Spleen (tissue), 11 donors: ENCODE measurements around the gene HAGH. TPM values are rescaled to one million over a fixed set of nuclear protein-coding genes. Genes with fewer than 3 reads are reported as not detected.

Source experiments
- DNase-seq: peaks from one replicate; pipeline ENCODE4 v3.0.0-alpha.2; 2020
- H3K27ac ChIP-seq, 8 donors: fragments of 200-600 bp; sonication (generic) in 7 of 8; 1 replicate in 4 of 8; 2 replicates in 4 of 8; pipeline versions ENCODE4 v1.5.0 to v1.8.0; 2016 to 2021; ENCODE audit warnings: inconsistent platforms in 4 of 8, mild to moderate bottlenecking in 4 of 8, moderate library complexity in 1 of 8
- H3K27me3 ChIP-seq, 7 donors: fragments of 200-600 bp; sonication (generic) in 6 of 7; replicated peaks in 1 of 7; 1 replicate in 4 of 7; 2 replicates in 3 of 7; pipeline versions ENCODE4 v1.5.0 to v1.8.0; 2016 to 2021; ENCODE audit warnings: inconsistent platforms in 3 of 7, mild to moderate bottlenecking in 1 of 7
- H3K36me3 ChIP-seq, 6 donors: fragments of 200-600 bp; sonication (generic) in 5 of 6; 1 replicate in 4 of 6; 2 replicates in 2 of 6; pipeline versions ENCODE4 v1.5.0 to v1.8.0; 2016 to 2021; ENCODE audit warnings: inconsistent platforms in 2 of 6
- H3K4me1 ChIP-seq, 6 donors: fragments of 200-600 bp; sonication (generic) in 5 of 6; 1 replicate in 3 of 6; 2 replicates in 3 of 6; pipeline versions ENCODE4 v1.5.0 to v1.8.0; 2016 to 2021; ENCODE audit warnings: inconsistent platforms in 3 of 6
- H3K4me3 ChIP-seq, 8 donors: fragments of 200-600 bp; sonication (generic) in 7 of 8; 1 replicate in 4 of 8; 2 replicates in 4 of 8; pipeline versions ENCODE4 v1.5.0 to v1.8.0; 2016 to 2021; ENCODE audit warnings: inconsistent platforms in 4 of 8, mild to moderate bottlenecking in 4 of 8, moderate library complexity in 2 of 8
- H3K9me3 ChIP-seq, 8 donors: fragments of 200-600 bp; sonication (generic) in 7 of 8; 1 replicate in 4 of 8; 2 replicates in 4 of 8; pipeline versions ENCODE4 v1.5.0 to v1.8.0; 2016 to 2021; ENCODE audit warnings: inconsistent platforms in 4 of 8
- CTCF ChIP-seq, 11 experiments: fragments of 200-600 bp in 7 of 11; fragments of 450-650 bp in 4 of 11; sonication (generic) in 4 of 11; IDR thresholded peaks in 8 of 11; conservative IDR thresholded peaks in 3 of 11; 1 replicate in 7 of 11; 2 replicates in 4 of 11; pipeline versions ENCODE4 v1.4.0 to v1.8.0; 2016 to 2021; ENCODE audit warnings: antibody characterized with exemption in 11 of 11, inconsistent platforms in 4 of 11, mild to moderate bottlenecking in 1 of 11
- POLR2A ChIP-seq, 3 donors: fragments of 450-650 bp; IDR thresholded peaks; one replicate each; pipeline ENCODE4 v1.5.1; 2017; ENCODE audit warnings: antibody characterized with exemption in 3 of 3, mild to moderate bottlenecking in 1 of 3
- POLR2AphosphoS5 ChIP-seq, 3 donors: sonication (generic); formaldehyde crosslinking; IDR thresholded peaks; one replicate each; pipeline ENCODE4 v1.5.1; 2017; ENCODE audit warnings: antibody characterized with exemption in 3 of 3
- WGBS, 5 donors: extraction: QIAGEN DNeasy Blood & Tissue Kit in 3 of 5; methylation state at CpG; one replicate each; pipeline versions ENCODE4 v1.1.5 to v1.1.7; 2013 to 2018; 5-methylcytosine and 5-hydroxymethylcytosine counted together
- intact Hi-C: fragments of 100-400 bp; cut with DNase I; formaldehyde crosslinking; loops from one replicate; pipeline ENCODE4 v1.15.0; 2023; ENCODE audit warnings: low total_unique reads
- polyA plus RNA-seq, 3 donors: library from polyadenylated mRNA; stranded (reverse); fragments of 200-250 nt; gene quantifications; one replicate each; pipeline ENCODE4 v1.2.1, GENCODE V29; 2013
- total RNA-seq, 7 donors: library from RNA; depleted of rRNA in 3 of 7; stranded (reverse); fragments of >200 nt in 3 of 7; fragmentation: NEBNext Ultra II Directional in 4 of 7; extraction: Animal tissue kit (Norgen Biotek cat#: 25700) in 4 of 7; gene quantifications; one replicate each; pipeline versions ENCODE4 v1.1.0 to v1.2.1, GENCODE V29; 2016 to 2021
- donor health status: healthy with polysubstance abuse.
- donor health status: DM: no; HTN: no; CAD: no; lungs with moderate emphysema.
- donor health status: DM: no; HTN: no; CAD: no.
- donor health status: Bipolar disorder and iron deficiency.
- donor health status: healthy.
- donor health status: DM: no; HTN: no; CAD: no.
- donor health status: DM: yes; HTN: yes; CAD: no.

Gene HAGH
- total and polyA plus RNA-seq, 10 donors, result 33.6 to 76.6 (median 49.0) TPM

- no peak overlapping the region for H3K4me3 ChIP-seq
- peaks cover 0 to 11% (median 0%) of the 10 kb centered on the region in 7 donors for H3K27me3 ChIP-seq
- H3K9me3 ChIP-seq, result no peaks in the 10 kb centered on the region
- intact Hi-C loops, result no loop called here
- DNase-seq, result no peak
- no peaks in the 10 kb centered on the region for H3K4me1 ChIP-seq
- no peak overlapping the region for H3K27ac ChIP-seq
- no peak for TF ChIP-seq CTCF (IDR thresholded peaks at IDR 0.05 in 8 of 11, conservative IDR thresholded peaks at IDR 0.05 in 3 of 11)
- no peak for TF ChIP-seq POLR2A (IDR thresholded peaks at IDR 0.05)
- no peak for TF ChIP-seq POLR2AphosphoS5 (IDR thresholded peaks at IDR 0.05)
- H3K36me3 ChIP-seq, result no peaks in the 10 kb centered on the region
- WGBS, 5 donors, result 61 to 72% (median 67%) methylated on average over 4 of the region's 4 CpGs
Measured at GRCh38 chr16:1845985-1846384, 19.4 kb upstream of the HAGH start.

DNA sequence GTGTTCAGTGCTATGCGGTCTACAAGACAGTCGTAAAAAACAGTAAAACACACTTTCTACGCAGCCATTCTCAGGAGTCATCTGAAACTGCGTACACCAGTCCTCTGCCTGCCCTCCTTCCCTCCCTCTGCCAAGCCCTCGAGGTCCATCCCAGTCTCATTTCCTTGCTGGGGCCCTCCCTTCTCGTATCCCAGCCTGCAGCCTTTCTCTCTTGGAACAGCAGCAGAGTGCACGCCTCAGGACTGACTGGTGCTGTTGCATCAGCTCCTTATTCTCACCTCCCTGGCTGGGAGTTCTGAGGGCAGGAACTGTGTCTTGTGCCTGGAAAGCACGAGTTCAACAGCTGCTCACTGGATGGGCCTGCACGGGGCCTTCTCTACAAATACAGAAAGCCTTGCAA, 12.9 kb upstream of the HAGH start:
- Histone ChIP-seq H3K9me3 (no peaks in the 10 kb centered on the region), H3K27me3 (no peaks in the 10 kb centered on the region), H3K27ac (no peak overlapping the region), H3K4me1 (no peaks in the 10 kb centered on the region), H3K4me3 (no peak overlapping the region), H3K36me3 (peaks cover 0 to 8% (median 0%) of the 10 kb centered on the region in 6 donors)
- WGBS, 5 donors, result 72 to 85% (median 80%) methylated on average over 9 of the region's 9 CpGs
- TF ChIP-seq POLR2A (IDR thresholded peaks at IDR 0.05) (no peak), CTCF (IDR thresholded peaks at IDR 0.05 in 8 of 11, conservative IDR thresholded peaks at IDR 0.05 in 3 of 11) (no peak), POLR2AphosphoS5 (IDR thresholded peaks at IDR 0.05) (no peak)
- intact Hi-C loops, result no loop called here
- no peak for DNase-seq

- Histone ChIP-seq H3K9me3 (no peaks in the 10 kb centered on the region), H3K36me3 (peaks cover 0 to 20% (median 7%) of the 10 kb centered on the region in 6 donors), H3K4me1 (peaks cover 7 to 16% (median 12%) of the 10 kb centered on the region in 6 donors), H3K27me3 (no peaks in the 10 kb centered on the region), H3K27ac (no peak overlapping the region), H3K4me3 (no peak overlapping the region)
- 84 to 93% (median 90%) methylated on average over 5 of the region's 5 CpGs for WGBS, 5 donors
- TF ChIP-seq POLR2AphosphoS5 (IDR thresholded peaks at IDR 0.05) (no peak), CTCF (IDR thresholded peaks at IDR 0.05 in 8 of 11, conservative IDR thresholded peaks at IDR 0.05 in 3 of 11) (no peak), POLR2A (IDR thresholded peaks at IDR 0.05) (no peak)
- DNase-seq, result no peak
- intact Hi-C loops, result no loop called here
Measured at GRCh38 chr16:1834096-1834495, 7.5 kb upstream of the HAGH start.

DNA sequence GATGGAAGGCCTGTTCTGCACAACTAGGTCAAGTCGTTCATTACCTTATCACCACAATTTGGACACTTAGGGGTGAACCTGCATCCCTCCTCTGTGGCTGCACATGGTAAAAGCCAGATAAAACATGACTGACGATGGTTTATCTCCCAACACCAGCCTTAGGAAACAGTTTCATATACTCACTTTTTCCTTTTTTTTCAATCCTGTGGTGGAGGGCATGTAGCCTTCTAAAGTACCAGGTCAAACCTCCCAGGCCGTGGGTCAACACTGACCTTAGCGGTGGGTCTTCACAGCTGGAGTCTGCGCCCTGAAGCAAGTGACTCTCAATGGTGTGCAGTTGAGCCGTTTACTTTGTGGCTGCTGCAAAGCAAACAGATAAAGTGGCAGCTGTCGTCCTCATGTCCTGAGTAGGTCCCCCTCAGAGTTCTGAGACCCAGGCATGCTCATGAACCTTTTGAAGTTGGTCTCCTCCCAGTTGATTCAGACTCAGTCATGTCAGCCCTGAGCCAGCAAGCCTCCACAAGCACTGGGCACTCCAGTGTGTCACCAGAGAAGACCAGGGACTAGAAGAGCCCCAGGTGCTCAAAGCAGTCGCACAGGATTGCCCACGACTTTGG, 6.3 kb upstream of the HAGH start:
- Histone ChIP-seq H3K4me3 (no peak overlapping the region), H3K4me1 (peaks cover 18 to 27% (median 23%) of the 10 kb centered on the region in 6 donors), H3K27ac (no peak overlapping the region), H3K36me3 (peaks cover 0 to 23% (median 7%) of the 10 kb centered on the region in 6 donors), H3K27me3 (no peaks in the 10 kb centered on the region), H3K9me3 (no peaks in the 10 kb centered on the region)
- 72 to 88% (median 83%) methylated on average over 9 of the region's 9 CpGs for WGBS, 5 donors
- TF ChIP-seq CTCF (IDR thresholded peaks at IDR 0.05 in 8 of 11, conservative IDR thresholded peaks at IDR 0.05 in 3 of 11) (no peak), POLR2A (IDR thresholded peaks at IDR 0.05) (no peak), POLR2AphosphoS5 (IDR thresholded peaks at IDR 0.05) (no peak)
- DNase-seq, result peak; percentile 18
- intact Hi-C loops, result no loop called here
